ENCODE data around the gene MESP2.

- TF ChIP-seq CTCF (conservative IDR thresholded peaks at IDR 0.05; ENCODE audit: low read length) (no peak), EZH2phosphoT487 (IDR thresholded peaks at IDR 0.05; ENCODE audit: borderline replicate concordance) (no peak)
Measured at GRCh38 chr15:89794627-89795241, 18.6 kb downstream of the MESP2 start.
